ENCODE results near the gene IMPA2.

- TF ChIP-seq, protein P1, sequence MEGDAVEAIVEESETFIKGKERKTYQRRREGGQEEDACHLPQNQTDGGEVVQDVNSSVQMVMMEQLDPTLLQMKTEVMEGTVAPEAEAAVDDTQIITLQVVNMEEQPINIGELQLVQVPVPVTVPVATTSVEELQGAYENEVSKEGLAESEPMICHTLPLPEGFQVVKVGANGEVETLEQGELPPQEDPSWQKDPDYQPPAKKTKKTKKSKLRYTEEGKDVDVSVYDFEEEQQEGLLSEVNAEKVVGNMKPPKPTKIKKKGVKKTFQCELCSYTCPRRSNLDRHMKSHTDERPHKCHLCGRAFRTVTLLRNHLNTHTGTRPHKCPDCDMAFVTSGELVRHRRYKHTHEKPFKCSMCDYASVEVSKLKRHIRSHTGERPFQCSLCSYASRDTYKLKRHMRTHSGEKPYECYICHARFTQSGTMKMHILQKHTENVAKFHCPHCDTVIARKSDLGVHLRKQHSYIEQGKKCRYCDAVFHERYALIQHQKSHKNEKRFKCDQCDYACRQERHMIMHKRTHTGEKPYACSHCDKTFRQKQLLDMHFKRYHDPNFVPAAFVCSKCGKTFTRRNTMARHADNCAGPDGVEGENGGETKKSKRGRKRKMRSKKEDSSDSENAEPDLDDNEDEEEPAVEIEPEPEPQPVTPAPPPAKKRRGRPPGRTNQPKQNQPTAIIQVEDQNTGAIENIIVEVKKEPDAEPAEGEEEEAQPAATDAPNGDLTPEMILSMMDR (IDR thresholded peaks at IDR 0.05; ENCODE audit: insufficient read depth, low read length, poor library complexity, severe bottlenecking), result no peak
- no peak for TF ChIP-seq EZH2phosphoT487 (conservative IDR thresholded peaks at IDR 0.05; ENCODE audit: low read length)
Measured at GRCh38 chr18:11972371-11973174, 8.7 kb upstream of the IMPA2 start.

Measured in SU-DHL-6 (cell line).